Type B pancreatic cell (in vitro differentiated cells): ENCODE data around the gene ZDHHC14. TPM values are rescaled to one million over a fixed set of nuclear protein-coding genes. Genes with fewer than 3 reads are reported as not detected.
A peak's percentile ranks its signal among the peaks of the same experiment; 100 is the strongest.

Experiments used
- DNase-seq: peaks from one replicate; pipeline ENCODE4 v3.0.0; 2021; ENCODE audit warnings: mixed read lengths; ENCODE audit not compliant: unreplicated experiment; ENCODE audit errors: extremely low spot score
- H3K27ac Mint-ChIP-seq: 2 replicates; pipeline ENCODE4 v1.8.0; 2021; ENCODE audit warnings: mild to moderate bottlenecking, mixed read lengths
- H3K27me3 Mint-ChIP-seq: 2 replicates; pipeline ENCODE4 v1.8.0; 2021; ENCODE audit warnings: mixed read lengths
- H3K36me3 Mint-ChIP-seq: 2 replicates; pipeline ENCODE4 v1.8.0; 2021; ENCODE audit warnings: mixed read lengths
- H3K4me1 Mint-ChIP-seq: one replicate; pipeline ENCODE4 v1.8.0; 2021; ENCODE audit warnings: mixed read lengths; ENCODE audit not compliant: unreplicated experiment
- H3K4me3 Mint-ChIP-seq: 2 replicates; pipeline ENCODE4 v1.8.0; 2021; ENCODE audit warnings: mild to moderate bottlenecking, mixed read lengths
- H3K9me3 Mint-ChIP-seq: 2 replicates; pipeline ENCODE4 v1.8.0; 2021; ENCODE audit warnings: mixed read lengths
- CTCF ChIP-seq: fragments of 200-600 bp; sonication (generic); conservative IDR thresholded peaks from 2 replicates; pipeline ENCODE4 v1.5.0; 2021; ENCODE audit warnings: antibody characterized with exemption, mild to moderate bottlenecking
- total RNA-seq: library from RNA; stranded (reverse); gene quantifications from 2 replicates; pipeline ENCODE4 v1.2.1, GENCODE V29; 2021; ENCODE audit warnings: low replicate concordance

The ZDHHC14 gene
- total RNA-seq, 1 donor from 2014 or later = 11.1 TPM

- no peak for DNase-seq
- TF ChIP-seq CTCF = no peak
- Mint-ChIP-seq H3K4me1 (peaks cover 11% of the 10 kb centered on the region), H3K36me3 (no peaks in the 10 kb centered on the region), H3K27me3 (no peaks in the 10 kb centered on the region), H3K9me3 (no peaks in the 10 kb centered on the region), H3K27ac (peak overlapping the region; percentile 26), H3K4me3 (no peak overlapping the region)
Measured at GRCh38 chr6:157529654-157530039, 148.7 kb downstream of the ZDHHC14 start.

- no peak for TF ChIP-seq CTCF
- no peak overlapping the region for H3K4me3 Mint-ChIP-seq
- no peaks in the 10 kb centered on the region for H3K9me3 Mint-ChIP-seq
- no peaks in the 10 kb centered on the region for H3K36me3 Mint-ChIP-seq
- DNase-seq = no peak
- no peaks in the 10 kb centered on the region for H3K27me3 Mint-ChIP-seq
- H3K4me1 Mint-ChIP-seq = peaks cover 16% of the 10 kb centered on the region
- peak overlapping the region; percentile 32 for H3K27ac Mint-ChIP-seq
Measured at GRCh38 chr6:157530126-157530525, 149.1 kb downstream of the ZDHHC14 start.

GRCh38 chr6:157530724-157531168 lies 149.8 kb downstream of the ZDHHC14 start:
- Mint-ChIP-seq H3K27ac (peak overlapping the region; percentile 85), H3K36me3 (no peaks in the 10 kb centered on the region), H3K4me1 (peaks cover 22% of the 10 kb centered on the region), H3K27me3 (no peaks in the 10 kb centered on the region), H3K4me3 (peak overlapping the region; percentile 40), H3K9me3 (no peaks in the 10 kb centered on the region)
- no peak for TF ChIP-seq CTCF
- no peak for DNase-seq

- peak overlapping the region; percentile 85 for H3K27ac Mint-ChIP-seq
- H3K27me3 Mint-ChIP-seq = no peaks in the 10 kb centered on the region
- no peak for DNase-seq
- H3K4me1 Mint-ChIP-seq = peaks cover 28% of the 10 kb centered on the region
- TF ChIP-seq CTCF = no peak
- peak overlapping the region; percentile 40 for H3K4me3 Mint-ChIP-seq
- H3K9me3 Mint-ChIP-seq = no peaks in the 10 kb centered on the region
- no peaks in the 10 kb centered on the region for H3K36me3 Mint-ChIP-seq
Measured at GRCh38 chr6:157531169-157531985, 150.4 kb downstream of the ZDHHC14 start.

- Mint-ChIP-seq H3K9me3 (no peaks in the 10 kb centered on the region), H3K36me3 (no peaks in the 10 kb centered on the region), H3K4me1 (peaks cover 28% of the 10 kb centered on the region), H3K4me3 (no peak overlapping the region), H3K27ac (no peak overlapping the region), H3K27me3 (no peaks in the 10 kb centered on the region)
- no peak for TF ChIP-seq CTCF
- no peak for DNase-seq
Measured at GRCh38 chr6:157531986-157532365, 151.0 kb downstream of the ZDHHC14 start.
